Gastroesophageal sphincter (tissue), 3 donors: ENCODE results near the gene SMYD4.

Experiments
- CTCF ChIP-seq, 4 experiments: fragments of 200-600 bp in 2 of 4; fragments of 450-650 bp in 2 of 4; sonication (generic) in 1 of 4; IDR thresholded peaks; one replicate each; pipeline ENCODE4 v1.5.1; 2017 to 2019; ENCODE audit warnings: antibody characterized with exemption in 4 of 4, mild to moderate bottlenecking in 2 of 4, moderate library complexity in 2 of 4
- POLR2AphosphoS5 ChIP-seq: sonication (generic); formaldehyde crosslinking; IDR thresholded peaks from one replicate; pipeline ENCODE4 v1.6.1; 2017; ENCODE audit warnings: antibody characterized with exemption

GRCh38 chr17:1755827-1756262 is 73.9 kb downstream of the SMYD4 start:
- TF ChIP-seq CTCF (IDR thresholded peaks at IDR 0.05) (no peak), POLR2AphosphoS5 (no peak)
